ENCODE measurements around the gene TMC7. TPM values are rescaled to one million over a fixed set of nuclear protein-coding genes. Genes with fewer than 3 reads are reported as not detected.
A peak's percentile ranks its signal among the peaks of the same experiment; 100 is the strongest.

The TMC7 gene
- total and polyA plus RNA-seq, 9 donors = 0.15 to 1.1 (median 0.35) TPM; not detected in 1

DNA sequence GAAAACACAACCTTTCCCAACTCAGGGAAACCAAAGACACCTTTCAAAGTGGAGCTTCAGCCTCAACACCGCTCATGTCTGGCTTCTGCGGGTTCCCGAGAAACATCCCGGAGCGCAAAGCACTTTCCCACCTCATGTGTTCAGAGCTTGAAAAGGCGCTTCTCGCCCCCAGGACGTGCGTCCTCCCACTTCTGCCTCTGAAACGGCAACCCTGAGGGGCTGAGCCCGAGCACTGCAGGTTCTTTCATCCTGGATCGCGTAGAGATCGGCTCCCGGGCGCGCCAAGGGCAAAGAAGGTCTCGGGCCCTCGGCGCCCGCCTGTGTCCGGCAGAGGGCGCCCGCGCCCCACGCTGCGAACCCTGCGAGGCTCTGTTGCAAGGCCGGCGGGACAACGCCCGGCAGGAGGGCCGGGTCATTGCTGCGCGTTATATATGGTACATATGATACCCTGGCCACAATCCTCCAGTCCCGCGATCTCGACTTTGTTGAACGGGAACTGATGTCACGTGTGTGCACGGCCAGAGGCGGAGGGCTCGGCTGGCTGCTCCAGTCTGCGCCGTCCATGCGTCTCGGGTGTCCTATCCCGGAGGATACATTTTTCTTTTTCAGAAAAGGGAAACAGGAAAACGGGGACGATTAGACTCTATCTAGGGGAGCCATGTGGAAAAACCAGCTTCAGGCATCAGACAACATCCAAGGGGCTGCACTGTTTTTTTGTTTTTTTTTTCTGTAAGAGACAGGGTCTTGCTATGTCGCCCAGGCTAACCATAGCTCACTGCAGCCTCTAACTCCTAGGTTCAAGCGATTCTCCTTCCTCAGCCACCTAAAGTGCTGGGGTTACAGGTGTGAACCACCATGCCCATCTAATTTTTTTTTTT, 102.8 kb downstream of the TMC7 start:
- H3K27me3 ChIP-seq = no peaks in the 10 kb centered on the region
- H3K4me3 ChIP-seq = peak overlapping the region; percentile 15
- TF ChIP-seq CTCF (IDR thresholded peaks at IDR 0.05) = peak; percentile 95 to 97 (median 96)
- no peak for TF ChIP-seq POLR2A (IDR thresholded peaks at IDR 0.05)
- no peak for TF ChIP-seq EP300 (IDR thresholded peaks at IDR 0.05)
- no peaks in the 10 kb centered on the region for H3K36me3 ChIP-seq
- intact Hi-C loops (cut with DNase I) = loop anchor here (5.0 to 10.0 kb wide), 4 partner anchors 286 to 418 kb away; no protein-coding TSS in a partner anchor
- peak; percentile 61 to 87 (median 79) for DNase-seq
- 4 to 5% (median 5%) methylated on average over 49 to 52 of the region's 52 CpGs for WGBS, 3 donors
- no peak overlapping the region for H3K27ac ChIP-seq
- no peaks in the 10 kb centered on the region for H3K4me1 ChIP-seq (ENCODE audit: insufficient read depth)
- H3K9me3 ChIP-seq = no peaks in the 10 kb centered on the region

DNA sequence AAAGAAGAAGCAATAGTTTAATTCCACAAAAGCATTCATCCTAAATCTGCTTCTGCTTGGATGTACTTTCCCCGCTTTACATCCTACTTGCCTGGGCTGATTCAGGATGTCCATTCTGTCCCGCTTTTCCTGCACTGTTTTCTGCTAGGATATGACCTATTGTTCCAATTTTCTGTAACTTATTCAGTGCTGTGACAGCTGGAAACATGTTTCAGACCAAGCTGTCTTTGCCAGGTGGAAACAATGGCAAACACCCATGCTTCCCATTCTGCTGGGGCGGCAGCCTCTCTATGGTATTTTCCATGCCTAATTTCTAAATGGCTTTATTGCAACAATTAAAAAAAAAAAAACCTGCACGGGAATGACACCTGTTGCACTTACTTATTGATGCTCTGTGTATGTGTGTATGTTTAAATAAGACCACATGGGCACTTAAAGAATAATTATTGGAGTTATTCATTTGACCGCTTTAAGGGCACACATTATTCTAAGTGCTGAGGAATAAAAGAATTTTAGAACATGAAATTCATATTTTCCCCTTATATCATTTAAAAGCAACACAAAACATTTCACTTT, 104.7 kb downstream of the TMC7 start:
- Histone ChIP-seq H3K27ac (no peak overlapping the region), H3K4me3 (no peak overlapping the region), H3K27me3 (no peaks in the 10 kb centered on the region), H3K36me3 (no peaks in the 10 kb centered on the region), H3K4me1 (ENCODE audit: insufficient read depth) (no peaks in the 10 kb centered on the region), H3K9me3 (no peaks in the 10 kb centered on the region)
- WGBS, 3 donors = 79 to 84% (median 81%) methylated on average over 5 of the region's 5 CpGs
- TF ChIP-seq EP300 (IDR thresholded peaks at IDR 0.05) (no peak), CTCF (IDR thresholded peaks at IDR 0.05) (no peak), POLR2A (IDR thresholded peaks at IDR 0.05) (no peak)
- intact Hi-C loops (cut with DNase I) = loop anchor here (5.0 to 10.0 kb wide), 4 partner anchors 284 to 416 kb away; no protein-coding TSS in a partner anchor
- no peak for DNase-seq

DNA sequence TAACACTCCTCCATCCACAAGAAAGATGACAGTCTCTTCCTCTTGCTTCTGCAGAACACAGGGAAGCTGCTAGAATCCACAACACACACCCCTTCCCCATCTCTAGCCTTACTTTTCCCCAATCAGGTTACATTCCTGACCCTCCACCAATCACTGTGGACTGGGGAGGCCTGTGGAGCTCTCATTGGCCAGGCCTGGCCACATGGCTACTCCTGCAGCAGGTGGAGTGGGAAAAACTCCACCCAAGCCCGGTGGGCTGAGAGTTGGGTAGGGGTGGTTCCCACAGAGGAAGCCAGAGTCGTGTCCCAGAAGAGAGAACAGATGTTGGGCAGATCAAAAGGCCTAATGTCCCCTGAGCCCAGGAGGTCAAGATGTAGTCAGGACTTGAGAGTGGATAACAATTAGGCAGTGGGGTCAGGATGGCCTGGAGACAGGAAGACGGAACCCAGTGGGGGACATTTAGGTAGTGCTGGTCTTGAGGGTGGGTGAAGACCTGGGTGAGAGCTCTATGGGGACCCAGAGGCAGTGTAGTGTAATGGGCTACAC, 105.7 kb downstream of the TMC7 start:
- no peaks in the 10 kb centered on the region for H3K27me3 ChIP-seq
- H3K36me3 ChIP-seq = no peaks in the 10 kb centered on the region
- H3K4me1 ChIP-seq (ENCODE audit: insufficient read depth) = no peaks in the 10 kb centered on the region
- TF ChIP-seq POLR2A (IDR thresholded peaks at IDR 0.05) (no peak), EP300 (IDR thresholded peaks at IDR 0.05) (no peak), CTCF (IDR thresholded peaks at IDR 0.05) (no peak)
- H3K9me3 ChIP-seq = no peaks in the 10 kb centered on the region
- H3K27ac ChIP-seq = no peak overlapping the region
- intact Hi-C loops (cut with DNase I) = loop anchor here (5.0 to 10.0 kb wide), 4 partner anchors 283 to 415 kb away; no protein-coding TSS in a partner anchor
- WGBS, 3 donors = 72 to 86% (median 83%) methylated on average over 3 of the region's 3 CpGs
- no peak overlapping the region for H3K4me3 ChIP-seq
- DNase-seq = no peak

DNA sequence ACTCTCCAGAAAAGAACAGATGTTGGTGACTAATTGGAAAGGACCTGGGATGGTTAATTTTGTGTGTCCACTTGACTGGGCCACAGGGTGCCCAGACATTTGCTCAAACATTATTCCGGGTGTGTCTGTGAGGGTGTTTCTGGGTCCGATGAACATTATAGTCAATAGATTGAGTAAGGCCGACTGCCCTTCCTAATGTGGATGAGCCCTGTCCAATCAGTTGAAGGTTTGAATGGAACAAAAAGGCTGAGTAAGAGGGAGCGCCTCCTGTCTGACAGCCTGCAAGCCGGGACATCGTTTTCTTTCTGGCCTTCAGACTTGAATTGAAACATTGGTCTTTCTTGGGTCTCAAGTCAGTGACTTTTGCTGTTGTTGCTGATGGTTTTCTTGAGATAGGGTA, 107.2 kb downstream of the TMC7 start:
- H3K4me1 ChIP-seq (ENCODE audit: insufficient read depth) = no peaks in the 10 kb centered on the region
- no peak overlapping the region for H3K4me3 ChIP-seq
- H3K27ac ChIP-seq = no peak overlapping the region
- H3K9me3 ChIP-seq = no peaks in the 10 kb centered on the region
- no peaks in the 10 kb centered on the region for H3K27me3 ChIP-seq
- 91 to 96% (median 92%) methylated on average over 6 of the region's 6 CpGs for WGBS, 3 donors
- TF ChIP-seq POLR2A (IDR thresholded peaks at IDR 0.05) (no peak), EP300 (IDR thresholded peaks at IDR 0.05) (no peak), CTCF (IDR thresholded peaks at IDR 0.05) (no peak)
- no peaks in the 10 kb centered on the region for H3K36me3 ChIP-seq
- no peak for DNase-seq
- intact Hi-C loops (cut with DNase I) = loop anchor here in 1 of 4 donors (5.0 kb wide), 1 partner anchor 81 kb away; no protein-coding TSS in a partner anchor

Measured in ovary (tissue), 9 donors.